HCT116 (cell line): ENCODE data around the gene UBE2M. TPM values are rescaled to one million over a fixed set of nuclear protein-coding genes. Genes with fewer than 3 reads are reported as not detected.

Experiments
- ATAC-seq: fragments of 200-7000 bp; cut with Tn5 transposase; 2 replicates; pipeline ENCODE4 v1.9.1; 2020; ENCODE audit warnings: mild to moderate bottlenecking, moderate library complexity
- BruUV-seq: library from RNA; stranded (reverse); fragments of 400-500 nt; replicated peaks from 2 replicates; lab custom pipeline; 2021; lab: Mats Ljungman, UMichigan
- CTCF ChIA-PET: fragments of 300-600 bp; sonication (Branson Sonifier 250); formaldehyde crosslinking; loops from one replicate; lab custom pipeline; 2021; ENCODE audit warnings: antibody characterized with exemption; lab: Charles Lee
- POLR2A ChIA-PET: fragments of 300-600, 350-600 bp; sonication (Branson Sonifier 250); formaldehyde crosslinking; loops from one replicate; lab custom pipeline; 2021; ENCODE audit warnings: antibody characterized with exemption; lab: Charles Lee
- RAD21 ChIA-PET, 2 experiments: fragments of 300-600 bp; sonication (Branson Sonifier 250); formaldehyde crosslinking; loops; one replicate each; lab custom pipeline; 2023; ENCODE audit warnings: low total read pairs in 2 of 2; ENCODE audit not compliant: uncharacterized antibody in 2 of 2, unreplicated experiment in 2 of 2, low non-redundant PET in 1 of 2; lab: Charles Lee
- DNase-seq: peaks from one replicate; pipeline ENCODE4 v3.0.0-alpha.2; 2010; ENCODE audit warnings: low read depth, low spot score
- H2AFZ ChIP-seq: fragments of 200-600 bp; shearing (Covaris generic), sonication (generic); 2 replicates; pipeline ENCODE4 v1.6.1; 2017; ENCODE audit warnings: low read depth, mixed run types, mixed read lengths, antibody characterized with exemption, low read length; ENCODE audit not compliant: poor library complexity, severe bottlenecking
- H3K27ac ChIP-seq: 2 replicates; pipeline ENCODE4 v1.5.1; 2012; ENCODE audit warnings: low read depth, low read length
- H3K27me3 ChIP-seq: fragments of 200-600 bp; sonication (generic); 2 replicates; pipeline ENCODE4 v1.6.1; 2016; ENCODE audit warnings: mixed run types, low read length, mixed read lengths; ENCODE audit not compliant: insufficient read depth
- H3K36me3 ChIP-seq, 2 experiments: fragments of 200-500 bp in 1 of 2; fragments of 200-600 bp in 1 of 2; sonication (Bioruptor generic) in 1 of 2; sonication (generic) in 1 of 2; 2 replicates each; pipeline versions ENCODE4 v1.5.1 to v1.6.1; 2014 to 2016; ENCODE audit warnings: low read length in 2 of 2, inconsistent platforms in 1 of 2, mixed read lengths in 1 of 2, mixed run types in 1 of 2; ENCODE audit not compliant: insufficient read depth in 2 of 2, control insufficient read depth in 1 of 2
- H3K4me1 ChIP-seq, 2 experiments: fragments of 200-600 bp in 1 of 2; sonication (generic) in 1 of 2; 2 replicates each; pipeline versions ENCODE4 v1.5.1 to v1.6.1; 2012 to 2017; ENCODE audit warnings: low read length in 2 of 2, inconsistent platforms in 1 of 2, mild to moderate bottlenecking in 1 of 2, mixed read lengths in 1 of 2, mixed run types in 1 of 2, moderate library complexity in 1 of 2; ENCODE audit not compliant: insufficient read depth in 2 of 2, control insufficient read depth in 1 of 2
- H3K4me2 ChIP-seq: fragments of 200-600 bp; sonication (generic); 2 replicates; pipeline ENCODE4 v1.6.1; 2017; ENCODE audit warnings: mixed run types, low read length, mixed read lengths
- H3K4me3 ChIP-seq, 2 experiments: fragments of 200-600 bp in 1 of 2; sonication (generic) in 1 of 2; replicated peaks in 1 of 2; 2 replicates each; pipeline ENCODE4 v1.5.1; 2011 to 2016; ENCODE audit warnings: low read length in 2 of 2, control low read depth in 1 of 2, low read depth in 1 of 2, mild to moderate bottlenecking in 1 of 2, mixed read lengths in 1 of 2, mixed run types in 1 of 2
- H3K79me2 ChIP-seq: fragments of 200-600 bp; sonication (generic); 2 replicates; pipeline ENCODE4 v1.6.1; 2017; ENCODE audit warnings: mild to moderate bottlenecking, mixed run types, low read length, moderate library complexity, mixed read lengths; ENCODE audit not compliant: insufficient read depth
- H3K9ac ChIP-seq: fragments of 200-600 bp; sonication (generic); 2 replicates; pipeline ENCODE4 v1.6.1; 2016; ENCODE audit warnings: low read length, mixed read lengths
- H3K9me2 ChIP-seq: fragments of 200-600 bp; sonication (generic), shearing (Covaris generic); 2 replicates; pipeline ENCODE4 v1.6.1; 2017; ENCODE audit warnings: mixed run types, mild to moderate bottlenecking, moderate library complexity; ENCODE audit not compliant: insufficient read depth
- H3K9me3 ChIP-seq, 2 experiments: fragments of 200-500 bp in 1 of 2; fragments of 200-600 bp in 1 of 2; sonication (Bioruptor generic) in 1 of 2; sonication (generic) in 1 of 2; 2 replicates each; pipeline ENCODE4 v1.6.1; 2014 to 2017; ENCODE audit warnings: low read length in 2 of 2, mixed read lengths in 2 of 2, inconsistent platforms in 1 of 2, low read depth in 1 of 2, mild to moderate bottlenecking in 1 of 2, mixed run types in 1 of 2, moderate library complexity in 1 of 2; ENCODE audit not compliant: control insufficient read depth in 1 of 2, insufficient read depth in 1 of 2
- H4K20me1 ChIP-seq: fragments of 200-600 bp; sonication (generic), shearing (Covaris generic); 2 replicates; pipeline ENCODE4 v1.6.1; 2017; ENCODE audit warnings: mixed run types, mild to moderate bottlenecking, moderate library complexity; ENCODE audit not compliant: insufficient read depth
- CBX3 ChIP-seq: IDR thresholded peaks from 2 replicates; pipeline ENCODE4 v1.6.1; 2012; ENCODE audit warnings: low read depth
- FOSL1 ChIP-seq: IDR thresholded peaks from 2 replicates; pipeline ENCODE4 v1.6.1; 2012; ENCODE audit warnings: low read depth
- JUND ChIP-seq: IDR thresholded peaks from 2 replicates; pipeline ENCODE4 v1.6.1; 2012
- REST ChIP-seq: IDR thresholded peaks from 2 replicates; pipeline ENCODE4 v1.6.1; 2012; ENCODE audit warnings: low read depth
- SIN3A ChIP-seq: IDR thresholded peaks from 2 replicates; pipeline ENCODE4 v1.6.1; 2012; ENCODE audit warnings: low read depth
- SRF ChIP-seq: IDR thresholded peaks from 2 replicates; pipeline ENCODE4 v1.6.1; 2012; ENCODE audit warnings: low read depth
- YY1 ChIP-seq: IDR thresholded peaks from 2 replicates; pipeline ENCODE4 v1.6.1; 2011; ENCODE audit warnings: low read length, low read depth, moderate library complexity, mild to moderate bottlenecking; ENCODE audit not compliant: insufficient replicate concordance; ENCODE audit errors: extremely low read depth
- ZBTB33 ChIP-seq: IDR thresholded peaks from 2 replicates; pipeline ENCODE4 v1.6.1; 2011; ENCODE audit warnings: mild to moderate bottlenecking, low read length, moderate library complexity; ENCODE audit not compliant: insufficient replicate concordance; ENCODE audit errors: extremely low read depth
- ZFX ChIP-seq: fragments of 450-650 bp; IDR thresholded peaks from 2 replicates; pipeline ENCODE4 v1.6.1; 2017
- ZNF274 ChIP-seq: fragments of 200-500 bp; sonication (Bioruptor generic); IDR thresholded peaks from 2 replicates; pipeline ENCODE4 v1.6.1; 2014; ENCODE audit warnings: mild to moderate bottlenecking, low read depth, low read length, inconsistent platforms
- intact Hi-C: fragments of 100-400 bp; cut with micrococcal nuclease; formaldehyde crosslinking; loops from 2 replicates; pipeline ENCODE4 v1.10.0; 2022
- total RNA-seq: library from RNA; stranded (reverse); gene quantifications from one replicate; pipeline ENCODE4 v1.2.1, GENCODE V29; 2021; ENCODE audit not compliant: unreplicated experiment

The UBE2M gene
- total RNA-seq, 1 experiment from 2014 or later, result 120 TPM

- ATAC-seq (peak; percentile 51), DNase-seq (no peak)
- peak overlapping the region; percentile 90 to 94 for H3K4me3 ChIP-seq
- peaks cover 3% of the 10 kb centered on the region; the same call in 1 of the 2 replicates for H3K27me3 ChIP-seq
- H3K9me2 ChIP-seq, result no peaks in the 10 kb centered on the region
- TF ChIP-seq SIN3A (peak; percentile 28), ZFX (peak; percentile 91), CBX3 (no peak)
- TF ChIP-seq, all 23 proteins: peak for 2
- H4K20me1 ChIP-seq, result peaks cover 32% of the 10 kb centered on the region; the same call in 1 of the 2 replicates
- peak overlapping the region; percentile 77 for H3K27ac ChIP-seq
- peak overlapping the region; percentile 93 for H3K9ac ChIP-seq
- H3K9me3 ChIP-seq, result no peaks in the 10 kb centered on the region
- H3K4me1 ChIP-seq, result peaks cover 14 to 27% of the 10 kb centered on the region in 2 experiments
- BruUV-seq, result no TSS peak
- ChIA-PET RAD21 (no interaction called here), CTCF (interaction anchor here (1.2 to 1.8 kb wide), 3 partner anchors 24 to 26 kb away, joined by 3 to 9 read pairs (median 3); partner anchors contain the start of gene ZBTB45), POLR2A (interaction anchor here (1.2 to 2.4 kb wide), 8 partner anchors 9 to 182 kb away, joined by 4 to 31 read pairs (median 12); partner anchors contain the start of genes CHMP2A, MZF1, ZBTB45 and ZNF497)
- intact Hi-C loops, result loop anchor here (1.0 kb wide), 2 partner anchors 25 to 29 kb away; partner anchors contain the start of genes MZF1 and ZBTB45
- peak overlapping the region; percentile 90 for H3K4me2 ChIP-seq
- H3K36me3 ChIP-seq, result peaks cover 36 to 46% of the 10 kb centered on the region in 2 experiments; a peak in 2 of 4 replicates
- H3K79me2 ChIP-seq, result peaks cover 52% of the 10 kb centered on the region
- no peak overlapping the region for H2AFZ ChIP-seq
Observed at GRCh38 chr19:58544591-58545285, 13.7 kb downstream of the UBE2M start.

GRCh38 chr19:58543826-58544590 lies 14.4 kb downstream of the UBE2M start, which contains the start of gene TRIM28:
Gene TRIM28 (plus strand): TSS chr19:58544064. CDS start chr19:58544758, 694 bp downstream.
- H3K9me3 ChIP-seq, result no peaks in the 10 kb centered on the region
- peaks cover 14 to 27% of the 10 kb centered on the region in 2 experiments for H3K4me1 ChIP-seq
- H3K4me2 ChIP-seq, result peak within 1 kb of the TSS; percentile 90
- no peaks in the 10 kb centered on the region for H3K9me2 ChIP-seq
- intact Hi-C loops, result loop anchor here (1.0 kb wide), 2 partner anchors 25 to 29 kb away; partner anchors contain the start of genes MZF1 and ZBTB45
- DNase-seq, result peak; percentile 96
- H3K27me3 ChIP-seq, result peaks cover 10% of the 10 kb centered on the region; the same call in 1 of the 2 replicates
- ChIA-PET CTCF (interaction anchor here (1.2 to 1.8 kb wide), 4 partner anchors 23 to 30 kb away, joined by 3 to 11 read pairs (median 6); partner anchors contain the start of gene ZBTB45), RAD21 (no interaction called here), POLR2A (interaction anchor here (0.8 to 2.4 kb wide), 10 partner anchors 9 to 182 kb away, joined by 3 to 31 read pairs (median 9); partner anchors contain the start of genes CHMP2A, MZF1, ZBTB45 and ZNF497)
- H3K79me2 ChIP-seq, result peaks cover 44% of the 10 kb centered on the region
- peak within 1 kb of the TSS; percentile 93 for H3K9ac ChIP-seq
- TSS peak; percentile 100 for BruUV-seq
- peak; percentile 92 for ATAC-seq
- peaks cover 32 to 38% of the 10 kb centered on the region in 2 experiments; a peak in 2 of 4 replicates for H3K36me3 ChIP-seq
- peak within 1 kb of the TSS; percentile 77 for H3K27ac ChIP-seq
- H4K20me1 ChIP-seq, result peaks cover 32% of the 10 kb centered on the region; the same call in 1 of the 2 replicates
- H3K4me3 ChIP-seq, result peak within 1 kb of the TSS; percentile 90 to 94
- no peak within 1 kb of the TSS for H2AFZ ChIP-seq
- TF ChIP-seq ZBTB33, result no peak
- TF ChIP-seq REST, result no peak
- TF ChIP-seq ZNF274, result no peak
- TF ChIP-seq JUND, result no peak
- TF ChIP-seq YY1, result peak; percentile 52
- TF ChIP-seq SRF, result no peak
- TF ChIP-seq FOSL1, result no peak
